Glomerular endothelial cell (primary cell): ENCODE measurements around the gene DEPP1. TPM values are rescaled to one million over a fixed set of nuclear protein-coding genes. Genes with fewer than 3 reads are reported as not detected.

Experiments used
- DNase-seq: peaks from one replicate; pipeline ENCODE4 v3.0.0-alpha.2; 2011; ENCODE audit warnings: low read depth, low spot score; ENCODE audit errors: extremely low read depth
- total RNA-seq: library from RNA; depleted of rRNA; stranded (reverse); fragments of >200 nt; gene quantifications from 2 replicates; pipeline ENCODE4 v1.2.3, GENCODE V29; 2015

DEPP1 gene
- total RNA-seq, 1 donor from 2014 or later = 628 TPM

DNA sequence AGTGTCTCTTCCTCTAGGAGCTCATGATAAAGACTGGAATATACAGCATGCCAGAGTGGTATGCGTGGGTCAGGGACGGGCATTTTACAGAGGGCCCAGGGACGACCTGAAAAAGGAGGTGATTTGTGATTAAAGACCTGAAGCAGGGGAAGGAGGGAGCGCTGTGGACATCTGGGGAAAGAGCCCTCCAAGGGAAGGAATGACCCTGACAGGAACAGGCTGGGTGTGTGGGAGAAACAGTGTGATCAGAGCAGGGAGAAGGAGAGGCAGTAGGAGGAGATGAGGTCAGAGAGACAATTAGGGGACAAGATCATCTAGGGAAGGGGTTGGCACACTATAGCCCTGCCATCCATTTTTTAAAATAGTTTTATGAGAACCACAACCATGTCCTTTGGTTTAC is 22.4 kb downstream of the DEPP1 start:
- DNase-seq = no peak

DNA sequence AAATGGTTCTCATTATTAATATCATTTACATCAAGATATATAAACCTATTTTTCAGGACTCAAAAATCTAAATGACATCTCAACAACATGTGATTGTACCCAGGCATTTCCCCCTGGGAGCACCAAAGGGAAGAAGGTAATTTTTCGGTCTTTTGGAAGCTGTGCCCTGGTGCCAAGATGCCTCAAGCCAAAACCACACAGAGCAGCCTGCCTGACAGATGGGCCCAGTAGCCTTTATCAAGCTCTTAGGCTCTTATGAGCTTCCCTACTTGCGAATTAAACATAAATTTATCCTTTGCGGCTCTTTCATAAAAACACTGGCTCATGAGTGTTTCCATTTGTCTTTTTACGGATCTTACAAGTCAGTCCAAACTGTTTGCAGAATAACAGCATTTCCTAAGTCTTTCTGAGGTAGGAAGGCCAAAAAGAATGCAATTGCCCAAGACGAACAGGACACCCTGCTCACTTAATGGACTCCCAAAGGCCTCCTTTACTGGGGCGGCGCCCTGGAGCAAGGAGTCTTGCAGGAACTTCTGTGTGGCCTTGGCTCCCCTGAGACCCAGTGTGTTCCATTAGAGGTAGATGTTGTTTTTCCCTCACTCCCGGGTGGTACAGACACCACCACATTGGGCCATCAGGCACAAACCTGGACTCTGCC is 23.1 kb downstream of the DEPP1 start:
- no peak for DNase-seq

DNA sequence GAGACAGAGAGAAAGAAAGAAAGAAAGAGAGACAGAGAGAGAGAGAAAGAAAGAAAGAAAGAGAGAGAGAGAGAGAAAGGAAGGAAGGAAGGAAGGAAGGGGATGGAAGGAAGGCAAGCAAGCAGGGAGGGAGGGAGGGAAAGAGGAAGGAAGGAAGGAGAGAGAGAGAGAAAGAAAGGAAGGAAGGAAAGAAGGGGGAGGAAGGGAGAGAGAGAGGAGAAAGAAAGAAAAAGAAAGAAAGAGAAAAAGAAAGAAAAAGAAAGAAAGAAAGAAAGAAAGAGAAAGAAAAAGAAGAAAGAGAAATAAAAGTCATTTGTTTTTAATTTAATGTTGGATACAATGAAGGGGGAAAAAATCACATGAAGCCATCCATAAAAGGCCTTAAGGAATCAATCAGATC is 23.6 kb downstream of the DEPP1 start:
- DNase-seq = no peak

DNA sequence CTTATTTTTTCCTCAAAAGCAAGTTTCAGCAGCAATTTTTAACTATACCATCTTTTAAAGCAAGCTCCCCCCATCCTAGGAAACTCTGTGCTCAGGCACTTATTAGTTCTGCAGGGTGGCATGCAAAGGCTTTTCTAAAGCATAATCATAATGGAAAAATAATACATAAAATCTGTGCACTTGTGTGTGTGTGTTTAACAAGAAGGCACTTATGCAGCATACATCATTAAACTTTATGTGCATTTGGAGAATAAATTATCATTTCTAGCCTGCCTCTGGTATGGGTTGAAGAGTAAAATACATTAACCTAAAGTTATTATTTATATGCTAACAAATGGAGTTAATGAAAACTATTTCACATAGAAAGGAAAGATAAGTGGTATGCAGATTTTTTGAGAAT is 24.6 kb downstream of the DEPP1 start:
- DNase-seq = no peak

DNA sequence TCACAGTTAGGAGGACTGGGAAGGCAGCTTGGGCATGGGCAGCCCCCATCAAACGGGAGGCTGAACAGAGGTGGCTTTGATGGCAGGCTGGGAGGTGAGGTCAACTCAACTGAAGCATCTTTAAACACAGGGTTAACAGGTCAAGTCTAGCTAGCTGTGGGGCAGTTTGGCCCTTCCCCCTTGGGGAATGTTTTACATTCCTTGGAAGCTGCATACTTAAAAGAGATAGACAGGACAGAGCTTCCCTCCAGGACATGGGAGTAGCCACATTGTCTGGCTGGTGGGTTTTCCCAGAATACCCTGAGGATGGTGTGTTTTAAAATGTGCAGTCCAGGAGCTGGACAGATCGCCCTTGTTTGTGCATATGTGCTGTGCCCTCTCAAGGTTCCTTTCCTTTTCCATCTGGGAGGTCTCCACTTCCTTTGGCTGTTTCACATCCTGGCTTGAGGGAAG is 25.8 kb downstream of the DEPP1 start:
- no peak for DNase-seq

DNA sequence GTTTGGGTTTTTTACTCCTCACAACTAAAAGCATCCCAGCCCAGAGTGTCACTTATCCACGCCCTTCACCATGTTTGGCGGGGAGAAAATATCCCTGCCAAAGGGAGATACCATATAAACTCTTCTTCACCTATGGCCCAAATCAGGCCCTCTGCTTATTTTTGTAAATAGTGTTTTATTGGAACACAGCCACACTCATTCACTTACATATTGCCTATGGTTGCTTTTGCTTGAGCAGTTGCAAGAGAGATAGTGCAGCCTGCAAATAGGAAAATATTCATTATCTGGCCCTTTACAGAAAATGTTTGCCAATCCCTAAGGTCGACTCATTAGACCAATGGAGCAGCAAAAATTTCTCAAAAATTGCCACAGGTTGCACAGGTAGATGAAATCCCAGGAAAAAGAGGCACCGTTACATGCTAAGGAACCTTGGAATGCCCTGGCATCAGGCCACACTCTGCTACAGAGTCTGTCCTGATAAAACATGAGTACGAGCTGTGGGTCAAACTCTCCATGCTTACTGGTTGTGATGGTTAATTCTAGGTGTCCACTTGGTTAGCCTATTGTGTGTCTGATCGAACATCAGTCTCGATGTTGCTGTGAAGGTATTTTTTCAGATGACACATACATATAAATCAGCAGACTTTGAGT is 26.9 kb downstream of the DEPP1 start:
- no peak for DNase-seq

DNA sequence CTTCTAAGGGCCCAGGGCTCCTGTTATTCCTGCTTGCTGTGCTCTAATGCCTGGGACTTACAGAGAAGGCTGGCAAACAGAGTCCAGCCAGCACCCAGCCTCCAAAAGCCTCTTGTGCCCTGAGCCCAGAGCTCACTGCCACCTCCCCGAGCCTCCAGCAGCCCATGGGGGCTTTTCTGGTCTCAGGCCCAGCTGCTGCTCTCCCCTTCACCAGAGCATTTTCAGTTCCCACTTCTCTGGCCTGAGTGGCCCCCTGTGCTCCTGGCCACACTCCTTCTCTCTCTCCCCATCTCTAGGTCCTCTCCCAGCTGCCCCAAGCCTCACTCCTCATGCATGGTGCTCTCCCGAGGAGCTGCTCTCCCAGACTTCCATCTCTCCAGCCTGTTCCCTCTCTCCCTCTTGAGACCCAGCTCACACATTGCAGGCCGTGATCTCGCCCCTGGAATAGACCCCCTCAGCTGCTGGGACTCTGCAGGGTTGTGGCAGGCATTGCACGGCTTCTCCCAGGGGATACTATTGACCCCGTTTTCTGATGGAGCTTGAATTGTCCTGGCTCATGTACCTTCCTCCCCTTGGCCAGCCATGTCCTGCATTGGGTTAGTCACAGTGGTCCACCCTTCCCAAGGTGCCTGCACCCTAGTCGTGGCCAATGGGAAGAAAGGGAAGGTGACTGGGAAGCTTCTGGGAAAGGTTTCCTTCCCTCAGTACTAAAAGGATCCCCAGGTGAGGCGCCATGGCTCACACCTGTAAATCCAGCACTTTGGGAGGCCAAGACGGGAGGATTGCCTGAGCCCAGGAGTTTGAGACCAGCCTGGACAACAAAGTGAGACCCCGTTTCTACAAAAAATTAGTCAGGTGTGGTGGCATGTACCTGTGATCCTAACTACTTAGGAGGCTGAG is 28.0 kb downstream of the DEPP1 start:
- DNase-seq = no peak

DNA sequence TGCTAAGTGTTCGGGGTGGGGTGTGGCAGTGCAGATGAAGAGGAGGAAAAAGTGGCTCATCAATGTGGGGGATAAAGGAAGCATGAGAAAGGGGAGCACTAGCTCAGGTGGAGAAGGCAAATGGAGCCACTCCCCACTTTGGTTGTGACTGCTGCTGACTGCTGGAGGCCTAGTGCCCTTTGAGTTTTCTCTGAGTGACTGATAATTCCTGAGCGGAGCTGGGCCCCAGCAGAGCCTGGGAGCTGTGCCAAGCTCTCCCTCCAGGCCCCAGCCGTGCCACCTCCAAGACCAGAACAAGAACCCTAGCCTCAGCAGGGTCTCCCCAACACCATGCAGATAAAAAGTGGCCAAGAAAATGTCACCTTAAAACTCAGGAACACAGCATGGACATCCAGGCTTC is 28.7 kb downstream of the DEPP1 start:
- DNase-seq = no peak

DNA sequence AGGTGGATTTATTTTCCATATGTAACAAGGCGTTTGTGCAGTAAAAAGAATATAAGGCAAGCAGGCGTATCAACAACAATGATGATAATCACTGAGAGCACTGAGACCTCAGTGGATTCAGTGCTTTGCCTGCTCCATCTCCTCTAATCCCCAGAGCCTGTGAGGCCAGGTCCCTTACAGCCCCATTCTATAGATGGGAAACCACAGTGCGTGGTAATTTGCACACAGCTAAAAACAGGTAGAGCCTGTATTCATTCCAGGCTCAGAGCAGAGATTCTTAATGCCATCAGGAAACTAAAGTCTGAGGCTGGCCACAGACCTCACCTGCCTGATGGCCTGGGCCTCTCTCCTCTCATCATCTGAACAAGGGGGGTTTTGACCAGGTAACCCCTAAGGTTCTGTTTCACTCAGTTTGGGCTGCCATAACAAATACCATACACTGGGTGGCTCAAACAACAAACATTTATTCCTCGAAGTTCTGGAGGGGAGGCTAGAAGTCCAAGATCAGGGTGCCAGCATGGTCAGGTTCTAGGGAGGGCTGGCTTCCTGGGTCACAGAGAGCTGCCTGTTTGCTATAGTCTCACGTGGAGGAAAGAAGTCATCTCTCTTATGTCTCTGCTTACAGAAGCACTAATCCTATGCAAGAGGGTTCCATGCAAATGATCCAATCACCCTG is 29.3 kb downstream of the DEPP1 start:
- DNase-seq = no peak

DNA sequence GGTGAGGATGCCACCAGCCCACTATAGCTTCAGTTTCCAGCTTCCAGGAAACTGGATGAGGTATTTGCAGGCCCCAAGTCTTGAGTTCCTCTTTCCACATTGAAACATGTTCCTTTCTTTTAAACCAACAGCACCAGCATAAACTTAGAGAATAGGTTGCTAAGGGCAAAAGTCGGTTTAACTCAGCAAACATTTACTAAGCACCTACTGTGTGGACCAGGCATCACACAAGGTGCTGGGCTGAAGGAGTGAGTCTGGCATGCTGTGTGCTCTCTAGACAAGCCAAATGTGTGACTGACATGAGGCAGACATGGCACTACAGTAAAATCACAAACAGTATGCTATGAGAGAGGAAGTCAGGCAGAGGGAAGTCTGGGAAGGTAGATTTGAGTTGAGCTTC is 30.0 kb downstream of the DEPP1 start:
- no peak for DNase-seq

DNA sequence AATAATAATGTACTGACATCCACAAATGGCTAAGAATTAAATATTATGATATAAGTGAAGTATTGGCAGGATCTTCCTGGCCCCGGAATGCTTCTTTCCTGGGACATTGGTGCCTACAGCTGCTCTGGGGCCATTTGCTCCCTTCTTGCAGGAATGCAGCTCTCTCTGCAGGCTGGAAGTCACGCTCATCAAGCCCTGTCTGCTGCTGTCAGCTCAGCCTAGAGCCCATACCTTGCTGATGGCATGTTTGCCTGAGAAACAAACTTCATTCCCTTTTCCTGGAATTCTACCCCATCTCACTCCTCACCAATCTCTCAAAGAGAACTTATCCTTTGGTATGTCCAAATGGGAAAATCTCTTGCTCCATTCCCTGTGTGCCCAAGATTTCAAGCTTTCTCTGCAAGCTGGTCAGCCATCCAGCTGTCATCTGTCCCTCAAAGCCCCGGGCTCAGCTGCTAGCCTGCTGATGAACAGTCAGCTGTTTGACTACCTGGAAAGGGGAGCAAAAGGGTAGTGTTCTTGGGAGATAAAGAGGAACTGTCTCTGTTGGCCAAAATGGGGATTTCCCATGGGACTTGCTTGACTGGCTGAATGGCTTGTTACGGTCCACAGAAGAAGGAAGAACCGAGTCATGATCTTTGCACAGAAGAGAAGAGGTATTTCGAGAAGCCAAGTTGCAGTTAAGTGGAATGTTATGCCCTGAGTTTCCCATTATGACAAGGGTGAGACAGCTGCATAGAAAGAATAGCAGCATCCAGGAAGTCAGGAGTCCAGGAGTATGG is 31.0 kb downstream of the DEPP1 start:
- DNase-seq = no peak

DNA sequence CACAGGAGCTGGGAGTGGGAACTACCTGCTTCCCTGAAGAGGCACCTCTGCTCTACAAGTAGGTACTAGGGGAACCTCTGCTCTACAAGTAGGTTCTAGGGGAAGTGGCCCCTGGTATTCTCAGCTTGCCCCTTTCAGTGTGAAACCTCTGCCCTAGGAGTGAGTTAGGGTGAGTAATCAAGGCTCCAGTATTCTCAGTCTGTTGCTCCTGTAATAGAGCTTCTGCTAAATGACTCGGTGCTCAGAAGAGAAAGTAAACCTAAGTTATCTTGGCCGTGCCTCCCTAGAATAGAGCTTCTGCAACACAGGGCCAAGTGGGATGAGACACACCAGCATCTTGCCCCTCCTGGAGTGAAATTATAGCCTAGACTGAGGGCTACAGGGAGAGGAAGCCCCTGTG is 32.4 kb downstream of the DEPP1 start:
- DNase-seq = no peak

DNA sequence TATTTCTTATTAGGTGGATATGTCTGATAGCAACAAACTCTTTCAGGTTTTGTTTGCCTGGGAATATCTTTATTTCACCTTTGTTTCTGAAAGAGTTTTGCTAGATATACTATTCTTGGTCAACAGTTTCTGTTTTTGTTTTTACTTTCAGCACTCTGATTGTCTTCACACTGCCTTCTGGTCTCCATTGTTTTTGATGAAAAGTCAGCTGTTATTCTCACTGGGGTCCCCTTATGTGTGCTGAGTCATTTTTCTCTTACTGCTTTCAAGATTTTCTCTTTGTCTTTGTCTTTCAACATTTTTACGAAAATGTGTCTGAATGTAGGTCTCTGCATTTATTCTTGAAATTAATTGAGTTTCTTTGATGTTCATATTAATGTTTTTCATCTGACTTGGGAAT is 34.3 kb downstream of the DEPP1 start:
- no peak for DNase-seq

DNA sequence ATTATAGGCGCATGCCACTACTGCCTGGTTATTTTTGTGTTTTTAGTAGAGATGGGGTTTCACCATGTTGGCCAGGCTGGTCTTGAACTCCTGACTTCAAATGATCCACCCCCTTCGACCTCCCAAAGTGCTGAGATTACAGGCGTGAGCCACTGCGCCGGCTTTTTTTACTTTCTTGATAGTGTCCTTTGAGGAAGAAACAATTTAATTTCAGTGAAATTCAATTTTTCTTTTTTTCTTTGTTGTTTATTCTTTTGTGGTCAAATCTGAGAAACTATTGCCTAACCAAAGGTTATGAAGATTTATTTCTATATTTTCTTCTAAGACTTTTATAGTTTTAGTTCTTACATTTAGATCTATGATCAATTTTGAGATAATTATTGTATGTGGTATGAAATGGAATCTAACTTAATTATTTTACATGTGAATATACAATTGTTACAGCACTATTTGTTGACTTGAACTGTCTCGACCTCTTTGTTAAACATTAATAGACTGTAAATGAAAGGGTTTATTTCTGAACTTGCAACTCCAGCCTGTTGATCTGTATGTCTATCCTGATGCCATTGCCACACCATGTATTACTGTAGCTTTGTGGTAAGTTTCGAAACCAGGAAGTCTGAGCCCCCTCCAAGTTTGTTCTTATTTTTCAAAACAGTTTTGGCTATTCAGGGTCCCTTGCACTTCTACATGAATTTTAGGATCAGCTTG is 38.8 kb downstream of the DEPP1 start:
- DNase-seq = no peak

DNA sequence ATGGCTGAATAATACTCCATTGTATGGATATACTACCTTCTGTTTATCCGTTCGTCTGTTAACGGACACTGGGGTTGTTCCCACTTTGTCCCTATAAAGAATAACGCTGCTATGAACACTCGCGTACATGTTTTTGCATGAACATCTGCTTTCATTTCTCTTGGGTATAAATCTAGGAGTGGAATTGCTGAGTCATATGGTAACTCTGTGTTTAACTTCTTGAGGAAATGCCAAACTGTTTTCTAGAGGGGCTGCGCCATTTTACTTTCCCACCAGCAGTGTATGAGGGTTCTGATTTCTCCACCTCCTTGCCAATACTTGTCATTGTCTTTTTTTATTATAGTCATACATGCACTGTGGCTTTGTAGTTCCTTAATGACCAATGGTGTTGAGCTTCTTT is 39.7 kb downstream of the DEPP1 start:
- DNase-seq = no peak

DNA sequence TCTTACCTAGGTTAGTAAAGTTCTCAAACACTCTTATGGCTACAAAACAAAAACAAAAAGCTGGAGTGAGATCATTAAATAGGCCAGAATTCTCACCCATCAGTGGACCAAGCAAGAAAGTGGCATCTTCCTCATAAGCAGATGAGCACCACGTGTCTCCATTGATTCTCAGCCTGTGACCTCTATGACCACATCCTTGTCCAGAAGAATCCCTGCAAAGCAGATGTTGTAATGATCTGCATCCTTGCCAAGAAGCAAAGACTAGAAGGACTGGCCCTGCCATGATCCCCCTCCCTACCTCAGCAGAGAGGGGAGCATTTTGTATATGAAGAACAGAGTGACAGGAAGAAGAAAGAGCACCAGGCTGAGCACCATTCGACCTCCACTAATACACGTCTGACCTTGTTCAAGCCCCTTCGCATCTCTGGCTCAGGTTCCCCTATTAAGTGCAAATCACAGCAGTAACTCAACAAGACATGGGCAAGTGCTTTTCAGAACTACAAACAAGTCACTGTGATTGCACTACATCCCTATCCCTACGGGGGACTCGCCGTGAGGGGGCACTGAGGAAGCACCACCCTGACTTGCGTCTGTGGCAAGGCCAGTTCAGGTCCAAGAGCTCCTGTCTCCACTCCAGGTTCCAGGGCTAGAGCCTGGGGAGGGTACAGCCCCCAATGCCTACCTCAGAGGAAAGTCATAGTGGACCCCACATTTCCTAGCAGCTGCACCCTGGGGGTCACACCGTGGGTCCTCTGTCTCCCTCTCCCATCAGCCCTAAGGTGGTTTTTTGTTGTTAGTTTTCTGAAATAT is 41.2 kb downstream of the DEPP1 start:
- DNase-seq = no peak

DNA sequence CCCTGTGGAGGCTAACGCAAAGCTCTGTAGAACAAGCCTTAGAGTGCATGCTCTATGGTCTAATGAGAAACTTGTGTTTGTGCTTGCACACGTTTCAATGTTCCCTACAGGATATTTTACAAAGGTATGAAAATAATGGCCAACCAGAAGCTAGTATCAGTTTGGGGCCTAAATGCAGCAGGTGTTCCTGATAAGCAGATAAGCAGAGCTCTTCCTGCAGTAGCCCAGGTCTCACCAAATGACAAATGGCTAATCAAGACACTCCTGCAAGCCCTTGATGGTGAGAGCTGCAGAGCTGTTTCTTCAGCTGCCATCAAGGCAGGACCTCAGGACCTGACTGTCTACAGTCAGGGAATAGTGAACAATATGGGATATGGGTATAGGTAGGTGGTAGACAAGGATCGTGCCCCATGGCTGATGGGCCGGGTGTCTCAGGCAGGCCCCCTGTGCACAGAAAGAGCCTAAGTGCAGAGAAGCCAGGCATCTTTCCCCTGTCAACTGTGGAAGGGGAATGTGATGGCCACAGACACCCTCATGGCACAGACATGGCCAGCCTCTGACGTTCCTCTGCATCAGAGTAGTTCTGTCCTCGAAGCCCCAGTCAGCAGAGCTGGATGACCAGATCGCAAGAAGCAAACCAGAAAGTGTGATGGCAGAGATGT is 42.2 kb downstream of the DEPP1 start:
- no peak for DNase-seq

DNA sequence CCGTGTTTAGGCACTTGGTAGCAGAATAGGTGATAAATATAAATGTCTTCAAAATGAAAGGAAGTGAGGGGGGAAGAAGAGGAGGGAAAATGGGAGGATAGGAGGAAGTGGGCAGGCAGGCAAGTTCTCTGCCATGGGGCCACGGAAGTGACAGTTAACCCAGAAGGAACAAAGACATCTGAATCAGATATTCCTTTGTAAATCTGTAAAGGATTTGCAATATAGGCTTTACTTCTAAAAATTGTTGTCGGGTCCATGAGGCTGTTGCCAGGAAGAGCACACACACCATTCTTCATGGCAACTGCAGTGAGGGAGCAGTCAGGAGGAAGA is 42.7 kb downstream of the DEPP1 start:
- DNase-seq = no peak
